Measurements from ENCODE around the gene TSSK1B. TPM values are rescaled to one million over a fixed set of nuclear protein-coding genes. Genes with fewer than 3 reads are reported as not detected.
"Not testable (repeated sequence)": the region's sequence is repeated elsewhere in the genome, so short reads cannot be mapped to it uniquely, and the experiment has no call there.

Gene TSSK1B, protein sequence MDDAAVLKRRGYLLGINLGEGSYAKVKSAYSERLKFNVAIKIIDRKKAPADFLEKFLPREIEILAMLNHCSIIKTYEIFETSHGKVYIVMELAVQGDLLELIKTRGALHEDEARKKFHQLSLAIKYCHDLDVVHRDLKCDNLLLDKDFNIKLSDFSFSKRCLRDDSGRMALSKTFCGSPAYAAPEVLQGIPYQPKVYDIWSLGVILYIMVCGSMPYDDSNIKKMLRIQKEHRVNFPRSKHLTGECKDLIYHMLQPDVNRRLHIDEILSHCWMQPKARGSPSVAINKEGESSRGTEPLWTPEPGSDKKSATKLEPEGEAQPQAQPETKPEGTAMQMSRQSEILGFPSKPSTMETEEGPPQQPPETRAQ
- total RNA-seq (0.05 TPM), polyA plus RNA-seq (0.02 TPM)
- long read RNA-seq, donor 1 = 0 reads
- long read RNA-seq, donor 2 = 0 reads
- long read RNA-seq, donor 3 = 0 reads
- long read RNA-seq, donor 4 = 0 reads
- long read RNA-seq, donor 5 = 0 reads
- long read RNA-seq, donor 6 = 0 reads
- long read RNA-seq, donor 7 = 0 reads
- long read RNA-seq, donor 8 = 0 reads
- long read RNA-seq, donor 9 = 0 reads
- long read RNA-seq, donor 10 = 0 reads

DNA sequence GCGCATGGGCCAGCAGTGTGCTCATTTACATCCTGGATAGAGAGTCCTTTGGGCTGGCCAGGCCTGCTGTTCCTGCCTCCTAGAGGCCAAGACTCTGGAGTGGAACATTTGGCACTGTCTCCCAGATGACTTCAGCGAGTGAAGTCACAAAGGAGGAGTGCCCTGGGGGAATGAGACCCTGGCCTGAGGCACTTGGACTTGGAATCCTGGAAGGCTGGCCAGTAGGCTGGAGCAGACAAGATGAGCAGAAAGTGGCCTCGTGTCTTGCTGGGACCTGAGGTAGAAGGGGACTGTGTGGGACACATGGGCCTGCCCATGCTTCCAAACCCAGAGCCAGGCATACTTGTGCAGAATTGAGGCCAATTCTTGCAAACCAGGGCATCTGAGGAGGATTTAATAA is at the start of gene TSSK1B:
TSS of gene TSSK1B (minus strand) at position 101 of the 400 bp plus-strand sequence. CDS start 150 bp downstream, outside the sequence.
- Histone ChIP-seq H3K27ac (ENCODE audit: low read depth in 1 of 2, low read length in 1 of 2) (no peak within 1 kb of the TSS), H3K36me3 (ENCODE audit: control insufficient read depth in 2 of 2, insufficient read depth in 2 of 2, low read length in 1 of 2) (no peaks in the 10 kb centered on the region), H3K9me3 (ENCODE audit: control insufficient read depth in 2 of 2, insufficient read depth in 1 of 2, low read length in 1 of 2) (no peaks in the 10 kb centered on the region), H3K27me3 (ENCODE audit: control insufficient read depth in 2 of 2, insufficient read depth in 1 of 2, low read length in 1 of 2) (no peaks in the 10 kb centered on the region), H3K4me3 (ENCODE audit: low read length in 2 of 2) (no peak within 1 kb of the TSS), H3K4me1 (ENCODE audit: control insufficient read depth in 2 of 2, insufficient read depth in 2 of 2, low read length in 2 of 2) (no peaks in the 10 kb centered on the region)
- 93% methylated on average over 3 of the region's 3 CpGs for WGBS
- DNase-seq (ENCODE audit: low read depth in 6 of 9, low spot score in 9 of 9) = no peak

DNA sequence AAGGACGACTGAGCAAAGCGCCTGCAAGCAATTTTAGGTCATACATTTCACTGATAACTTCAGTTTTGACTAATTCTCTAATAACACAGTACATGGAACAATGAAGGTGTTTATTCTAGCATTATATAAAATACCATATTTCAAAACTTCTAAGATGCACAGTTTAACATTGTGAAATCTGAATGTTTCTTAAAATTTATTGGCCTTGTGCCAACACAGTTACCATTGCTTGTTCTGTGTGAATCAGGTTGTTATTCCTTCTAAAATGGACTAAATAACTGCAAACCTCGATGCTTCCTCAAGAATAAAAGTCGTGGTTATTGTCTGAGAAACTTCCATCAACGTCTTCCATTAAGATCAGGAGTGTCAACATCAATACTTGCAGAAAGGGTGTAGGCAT is 45.5 kb upstream of the TSSK1B start:
- H3K36me3 ChIP-seq (ENCODE audit: control insufficient read depth in 2 of 2, insufficient read depth in 2 of 2, low read length in 1 of 2) = no peaks in the 10 kb centered on the region
- H3K4me1 ChIP-seq (ENCODE audit: control insufficient read depth in 2 of 2, insufficient read depth in 2 of 2, low read length in 2 of 2) = no peaks in the 10 kb centered on the region
- H3K27me3 ChIP-seq (ENCODE audit: control insufficient read depth in 2 of 2, insufficient read depth in 1 of 2, low read length in 1 of 2) = peaks cover 2 to 9% of the 10 kb centered on the region in 2 donors
- DNase-seq (ENCODE audit: low read depth in 6 of 9, low spot score in 9 of 9) = no peak
- no peak overlapping the region for H3K4me3 ChIP-seq (ENCODE audit: low read length in 2 of 2)
- no peak overlapping the region for H3K27ac ChIP-seq (ENCODE audit: low read depth in 1 of 2, low read length in 1 of 2)
- no peaks in the 10 kb centered on the region for H3K9me3 ChIP-seq (ENCODE audit: control insufficient read depth in 2 of 2, insufficient read depth in 1 of 2, low read length in 1 of 2)
- WGBS = 78% methylated on average over 5 of the region's 5 CpGs

DNA sequence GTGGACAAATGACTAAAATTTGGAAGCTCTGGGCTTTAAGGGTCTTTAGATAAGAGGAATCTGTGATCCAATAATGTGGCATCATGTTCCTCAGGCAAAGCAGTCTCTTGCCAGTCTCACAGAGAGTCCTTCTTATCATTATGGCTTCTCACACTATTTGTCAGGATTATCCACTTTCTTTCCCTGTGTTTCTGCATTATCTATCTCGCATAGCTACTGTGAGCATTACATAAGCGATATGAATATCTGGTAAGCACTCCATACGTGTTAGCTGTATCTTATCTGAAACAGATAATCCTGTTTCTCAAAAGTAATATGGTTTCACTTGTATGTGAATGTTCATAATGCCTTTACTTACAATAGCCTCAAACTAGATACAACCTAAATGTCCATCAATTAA is 43.9 kb upstream of the TSSK1B start:
- Histone ChIP-seq H3K4me3 (ENCODE audit: low read length in 2 of 2) (no peak overlapping the region), H3K27me3 (ENCODE audit: control insufficient read depth in 2 of 2, insufficient read depth in 1 of 2, low read length in 1 of 2) (peaks cover 0 to 3% of the 10 kb centered on the region in 2 donors), H3K4me1 (ENCODE audit: control insufficient read depth in 2 of 2, insufficient read depth in 2 of 2, low read length in 2 of 2) (no peaks in the 10 kb centered on the region), H3K27ac (ENCODE audit: low read depth in 1 of 2, low read length in 1 of 2) (no peak overlapping the region), H3K9me3 (ENCODE audit: control insufficient read depth in 2 of 2, insufficient read depth in 1 of 2, low read length in 1 of 2) (no peaks in the 10 kb centered on the region), H3K36me3 (ENCODE audit: control insufficient read depth in 2 of 2, insufficient read depth in 2 of 2, low read length in 1 of 2) (no peaks in the 10 kb centered on the region)
- WGBS = 91% methylated on average over 3 of the region's 3 CpGs
- DNase-seq (ENCODE audit: low read depth in 6 of 9, low spot score in 9 of 9) = no peak

DNA sequence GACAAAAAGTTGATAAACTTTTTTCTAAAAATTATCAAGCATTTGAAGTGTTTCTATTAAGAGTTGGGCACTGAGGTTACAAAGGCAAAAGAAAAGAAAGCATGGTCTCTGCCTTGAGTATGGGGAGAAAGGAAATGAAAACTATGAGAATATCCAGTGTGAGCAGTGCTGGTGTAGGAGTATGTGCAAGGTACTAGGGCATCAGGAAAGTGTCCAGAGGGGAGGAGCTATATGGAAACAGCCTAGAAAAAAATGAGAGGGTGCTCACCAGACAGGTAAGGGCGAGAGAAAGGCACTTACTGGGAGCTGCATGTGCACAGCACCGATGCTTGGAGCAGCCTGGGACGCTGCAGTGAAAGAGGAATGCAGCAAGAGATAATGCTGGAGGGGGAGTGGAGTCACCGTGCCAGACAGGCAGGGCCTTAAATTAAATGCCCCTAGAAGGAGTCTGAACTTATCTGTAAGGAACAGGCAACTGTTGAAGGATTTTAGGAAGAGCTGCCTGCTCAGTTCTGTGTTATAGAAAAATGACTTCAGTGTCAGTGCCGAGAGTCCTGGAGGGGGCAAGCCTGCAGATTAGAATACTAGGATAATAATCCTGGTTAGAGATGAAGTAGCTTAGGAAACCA is 39.4 kb upstream of the TSSK1B start:
- no peak for DNase-seq (ENCODE audit: low read depth in 6 of 9, low spot score in 9 of 9)
- no peaks in the 10 kb centered on the region for H3K4me1 ChIP-seq (ENCODE audit: control insufficient read depth in 2 of 2, insufficient read depth in 2 of 2, low read length in 2 of 2)
- H3K4me3 ChIP-seq (ENCODE audit: low read length in 2 of 2) = no peak overlapping the region
- WGBS = 50% methylated on average over 5 of the region's 5 CpGs
- no peaks in the 10 kb centered on the region for H3K36me3 ChIP-seq (ENCODE audit: control insufficient read depth in 2 of 2, insufficient read depth in 2 of 2, low read length in 1 of 2)
- peaks cover 0 to 5% of the 10 kb centered on the region in 2 donors for H3K9me3 ChIP-seq (ENCODE audit: control insufficient read depth in 2 of 2, insufficient read depth in 1 of 2, low read length in 1 of 2)
- no peak overlapping the region for H3K27ac ChIP-seq (ENCODE audit: low read depth in 1 of 2, low read length in 1 of 2)
- H3K27me3 ChIP-seq (ENCODE audit: control insufficient read depth in 2 of 2, insufficient read depth in 1 of 2, low read length in 1 of 2) = peaks cover 0 to 2% of the 10 kb centered on the region in 2 donors

DNA sequence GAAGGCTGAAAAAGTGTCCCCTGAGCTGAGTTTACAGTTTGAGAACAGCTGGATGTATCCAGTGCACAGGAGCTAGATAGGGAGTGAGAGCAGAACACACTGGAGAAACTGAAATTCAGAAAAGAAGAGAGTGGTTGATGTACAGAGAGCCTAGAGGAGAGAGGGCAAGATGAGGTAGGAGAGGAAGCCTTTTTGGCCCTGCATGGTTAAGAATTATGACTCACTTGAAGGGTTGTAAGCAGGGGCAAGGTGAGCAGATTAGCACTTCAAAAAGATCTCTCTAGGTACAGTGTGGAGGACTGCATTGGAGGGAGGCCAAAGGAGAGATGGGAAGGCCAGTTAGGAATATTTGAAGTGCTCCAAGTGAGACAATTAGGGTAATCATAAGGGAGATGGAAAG is 28.2 kb upstream of the TSSK1B start:
- Histone ChIP-seq H3K4me1 (ENCODE audit: control insufficient read depth in 2 of 2, insufficient read depth in 2 of 2, low read length in 2 of 2) (no peaks in the 10 kb centered on the region), H3K27me3 (ENCODE audit: control insufficient read depth in 2 of 2, insufficient read depth in 1 of 2, low read length in 1 of 2) (no peaks in the 10 kb centered on the region)

DNA sequence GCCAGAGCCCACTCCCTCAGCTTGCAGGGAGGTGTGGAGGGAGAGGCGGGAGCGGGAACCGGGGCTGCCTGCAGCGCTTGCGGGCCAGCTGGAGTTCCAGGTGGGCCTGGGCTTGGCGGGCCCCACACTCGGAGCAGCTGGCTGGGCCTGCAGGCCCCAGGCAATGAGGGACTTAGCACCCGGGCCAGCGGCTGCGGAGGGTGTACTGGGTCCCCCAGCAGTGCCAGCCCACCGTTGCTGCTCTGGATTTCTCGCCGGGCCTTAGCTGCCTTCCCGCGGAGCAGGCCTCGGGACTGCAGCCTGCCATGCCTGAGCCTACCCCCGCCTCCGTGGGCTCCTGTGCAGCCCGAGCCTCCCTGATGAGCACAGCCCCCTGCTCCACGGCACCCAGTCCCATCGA is 22.3 kb upstream of the TSSK1B start:
- H3K27me3 ChIP-seq (ENCODE audit: control insufficient read depth in 2 of 2, insufficient read depth in 1 of 2, low read length in 1 of 2); H3K36me3 ChIP-seq (ENCODE audit: control insufficient read depth in 2 of 2, insufficient read depth in 2 of 2, low read length in 1 of 2); H3K9me3 ChIP-seq (ENCODE audit: control insufficient read depth in 2 of 2, insufficient read depth in 1 of 2, low read length in 1 of 2); H3K4me1 ChIP-seq (ENCODE audit: control insufficient read depth in 2 of 2, insufficient read depth in 2 of 2, low read length in 2 of 2); H3K4me3 ChIP-seq (ENCODE audit: low read length in 2 of 2); DNase-seq (ENCODE audit: low read depth in 6 of 9, low spot score in 9 of 9); H3K27ac ChIP-seq (ENCODE audit: low read depth in 1 of 2, low read length in 1 of 2): not testable (repeated sequence)
- 95% methylated on average over 21 of the region's 21 CpGs for WGBS

More for the DNA sequence above, 28.2 kb upstream of the TSSK1B start:
- Histone ChIP-seq H3K4me3 (ENCODE audit: low read length in 2 of 2) (no peak overlapping the region), H3K9me3 (ENCODE audit: control insufficient read depth in 2 of 2, insufficient read depth in 1 of 2, low read length in 1 of 2) (no peaks in the 10 kb centered on the region), H3K36me3 (ENCODE audit: control insufficient read depth in 2 of 2, insufficient read depth in 2 of 2, low read length in 1 of 2) (no peaks in the 10 kb centered on the region), H3K27ac (ENCODE audit: low read depth in 1 of 2, low read length in 1 of 2) (no peak overlapping the region)
- DNase-seq (ENCODE audit: low read depth in 6 of 9, low spot score in 9 of 9) = no peak

DNA sequence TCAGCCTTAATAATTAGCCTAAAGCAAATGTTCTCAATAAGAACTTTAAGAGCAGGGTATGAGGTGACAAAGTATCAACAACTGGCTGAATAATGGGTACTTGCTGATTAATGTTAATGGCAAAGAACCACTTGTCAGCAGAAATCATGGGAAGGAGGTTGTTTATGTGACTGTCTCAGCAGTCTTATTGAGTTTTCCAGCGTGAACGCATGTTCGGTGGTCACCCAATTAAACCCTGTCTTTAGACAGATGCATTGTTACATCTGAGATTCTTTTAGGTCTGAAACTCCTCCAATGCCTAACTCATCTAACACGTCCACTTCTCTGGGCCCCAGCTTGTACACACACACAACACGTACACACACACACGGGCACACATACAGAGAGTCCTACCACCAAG is 18.2 kb upstream of the TSSK1B start:
- WGBS = 96% methylated on average over 6 of the region's 6 CpGs

DNA sequence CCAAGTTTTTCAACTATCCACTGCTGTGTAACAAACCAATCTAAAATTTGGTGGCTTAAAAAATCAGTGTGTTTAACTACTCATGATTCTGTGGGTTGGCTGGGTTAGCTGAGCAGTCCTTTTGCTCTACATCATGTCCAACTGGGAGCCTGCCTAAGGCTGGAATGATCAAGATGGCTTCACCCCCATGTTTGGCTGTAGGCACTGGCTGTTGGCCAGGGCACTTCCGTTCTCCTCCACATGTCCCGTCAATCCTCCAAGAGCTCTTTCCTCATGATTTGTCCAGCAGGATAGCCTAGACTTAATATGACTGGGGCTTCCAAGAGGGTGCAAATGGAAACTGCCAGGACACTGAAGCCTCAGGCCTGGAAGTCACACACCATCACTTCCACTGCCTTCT is 17.0 kb upstream of the TSSK1B start:
- Histone ChIP-seq H3K27ac (ENCODE audit: low read depth in 1 of 2, low read length in 1 of 2) (no peak overlapping the region), H3K36me3 (ENCODE audit: control insufficient read depth in 2 of 2, insufficient read depth in 2 of 2, low read length in 1 of 2) (no peaks in the 10 kb centered on the region), H3K4me3 (ENCODE audit: low read length in 2 of 2) (no peak overlapping the region), H3K9me3 (ENCODE audit: control insufficient read depth in 2 of 2, insufficient read depth in 1 of 2, low read length in 1 of 2) (peaks cover 0 to 3% of the 10 kb centered on the region in 2 donors), H3K4me1 (ENCODE audit: control insufficient read depth in 2 of 2, insufficient read depth in 2 of 2, low read length in 2 of 2) (no peaks in the 10 kb centered on the region), H3K27me3 (ENCODE audit: control insufficient read depth in 2 of 2, insufficient read depth in 1 of 2, low read length in 1 of 2) (no peaks in the 10 kb centered on the region)
- no peak for DNase-seq (ENCODE audit: low read depth in 6 of 9, low spot score in 9 of 9)
- WGBS = 94% methylated on average over 2 of the region's 2 CpGs

More for the DNA sequence above, 18.2 kb upstream of the TSSK1B start:
- Histone ChIP-seq H3K9me3 (ENCODE audit: control insufficient read depth in 2 of 2, insufficient read depth in 1 of 2, low read length in 1 of 2) (peaks cover 0 to 3% of the 10 kb centered on the region in 2 donors), H3K4me1 (ENCODE audit: control insufficient read depth in 2 of 2, insufficient read depth in 2 of 2, low read length in 2 of 2) (no peaks in the 10 kb centered on the region), H3K4me3 (ENCODE audit: low read length in 2 of 2) (no peak overlapping the region), H3K36me3 (ENCODE audit: control insufficient read depth in 2 of 2, insufficient read depth in 2 of 2, low read length in 1 of 2) (no peaks in the 10 kb centered on the region), H3K27me3 (ENCODE audit: control insufficient read depth in 2 of 2, insufficient read depth in 1 of 2, low read length in 1 of 2) (no peaks in the 10 kb centered on the region), H3K27ac (ENCODE audit: low read depth in 1 of 2, low read length in 1 of 2) (no peak overlapping the region)
- no peak for DNase-seq (ENCODE audit: low read depth in 6 of 9, low spot score in 9 of 9)

DNA sequence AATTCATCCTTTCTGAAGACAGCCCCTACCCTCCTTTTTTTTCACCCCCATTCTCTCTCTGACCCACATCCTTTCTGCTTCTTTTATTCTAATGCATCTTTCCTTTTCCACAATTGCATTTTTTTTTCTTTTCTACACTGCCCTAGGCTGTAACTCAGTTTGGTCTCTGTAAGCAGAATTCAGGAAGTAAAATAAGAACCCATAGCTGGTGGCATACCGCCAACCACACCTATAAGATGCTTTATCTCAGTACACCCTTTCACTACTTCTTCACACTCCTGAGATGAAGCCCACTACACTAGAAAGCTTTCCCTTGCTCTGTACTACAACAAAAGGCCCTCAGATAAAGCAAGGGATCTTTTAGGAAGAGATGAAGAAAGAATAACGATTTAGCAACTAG is 16.1 kb upstream of the TSSK1B start:
- Histone ChIP-seq H3K4me3 (ENCODE audit: low read length in 2 of 2) (no peak overlapping the region), H3K27ac (ENCODE audit: low read depth in 1 of 2, low read length in 1 of 2) (no peak overlapping the region), H3K36me3 (ENCODE audit: control insufficient read depth in 2 of 2, insufficient read depth in 2 of 2, low read length in 1 of 2) (no peaks in the 10 kb centered on the region), H3K27me3 (ENCODE audit: control insufficient read depth in 2 of 2, insufficient read depth in 1 of 2, low read length in 1 of 2) (no peaks in the 10 kb centered on the region), H3K4me1 (ENCODE audit: control insufficient read depth in 2 of 2, insufficient read depth in 2 of 2, low read length in 2 of 2) (no peaks in the 10 kb centered on the region), H3K9me3 (ENCODE audit: control insufficient read depth in 2 of 2, insufficient read depth in 1 of 2, low read length in 1 of 2) (peaks cover 0 to 3% of the 10 kb centered on the region in 2 donors)
- WGBS = 40% methylated on average over 2 of the region's 2 CpGs
- no peak for DNase-seq (ENCODE audit: low read depth in 6 of 9, low spot score in 9 of 9)
